GM21576 (cell line): ENCODE results near the gene CHST14.
A peak's percentile ranks its signal among the peaks of the same experiment; 100 is the strongest.

ENCODE experiments used
- ATAC-seq: cut with Tn5 transposase; IDR thresholded peaks from one replicate; pipeline ENCODE4 v1.9.1; 2021; ENCODE audit warnings: mild to moderate bottlenecking, moderate library complexity; ENCODE audit not compliant: unreplicated experiment

The CHST14 gene

DNA sequence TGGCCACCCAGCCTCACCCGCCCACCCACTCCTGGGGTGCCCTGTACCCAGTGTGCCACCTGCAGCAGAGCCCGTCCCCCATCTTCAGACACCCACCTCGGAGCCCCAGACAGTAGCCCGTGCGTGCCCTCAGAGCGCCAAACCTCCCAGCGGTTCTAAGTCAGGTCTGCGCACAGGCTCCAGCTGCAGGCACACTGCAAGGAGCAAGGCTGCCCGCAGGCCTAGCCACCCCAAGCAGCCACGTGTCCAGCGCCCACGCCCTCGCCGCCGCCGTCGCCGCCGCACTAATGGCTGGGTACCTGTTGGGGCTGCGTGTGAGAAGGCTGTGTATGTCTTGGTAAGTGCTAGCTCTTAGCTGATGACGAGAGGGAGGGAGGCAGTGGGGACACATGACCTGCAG, 8.8 kb upstream of the CHST14 start:
- ATAC-seq = no peak

DNA sequence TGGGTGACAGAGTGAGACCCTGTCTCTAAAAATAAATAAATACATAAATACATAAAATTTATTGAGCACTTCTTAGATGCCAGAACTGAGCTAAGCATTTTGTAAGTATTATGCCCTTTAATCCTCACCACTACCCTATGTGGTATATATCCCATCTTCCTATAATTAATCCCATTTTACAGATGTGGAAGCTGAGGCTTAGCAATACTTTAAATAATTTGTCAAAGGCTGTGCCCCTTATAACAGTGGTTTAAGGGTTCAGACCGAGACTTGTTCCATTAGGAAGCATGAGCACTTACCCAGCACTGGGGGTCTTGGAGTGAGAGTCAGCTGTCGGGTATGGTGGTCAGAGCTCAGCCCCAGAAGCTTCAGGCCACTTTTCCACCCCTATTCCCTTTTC, 7.5 kb upstream of the CHST14 start:
- ATAC-seq = no peak

DNA sequence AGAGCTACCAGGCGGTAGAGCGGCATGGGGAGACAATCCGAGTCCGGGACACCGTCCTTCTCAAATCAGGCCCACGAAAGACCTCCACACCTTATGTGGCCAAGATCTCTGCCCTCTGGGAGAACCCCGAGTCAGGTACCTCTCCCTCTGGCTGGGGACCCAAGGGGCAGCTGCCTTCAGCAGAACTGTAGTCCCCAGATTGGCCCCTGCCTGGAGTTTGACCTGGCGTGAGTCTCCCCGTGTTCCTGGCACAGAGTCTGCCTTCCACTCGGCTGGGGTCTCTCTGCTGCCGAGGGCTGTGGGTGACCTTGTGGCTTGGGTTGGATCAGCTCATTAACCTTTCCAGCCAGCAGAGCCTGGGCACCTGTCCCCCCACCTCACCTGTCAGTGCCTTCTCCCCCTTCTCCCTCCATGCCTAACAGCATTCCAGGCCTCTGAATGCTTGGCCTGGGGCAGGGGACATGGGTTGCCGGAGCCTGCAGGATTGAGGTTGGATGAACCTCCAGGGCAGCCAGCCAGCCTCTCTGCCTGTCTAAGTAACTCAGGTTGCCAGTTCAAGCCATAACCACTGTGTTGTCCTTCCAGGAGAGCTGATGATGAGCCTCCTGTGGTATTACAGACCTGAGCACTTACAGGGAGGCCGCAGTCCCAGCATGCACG, 6.8 kb upstream of the CHST14 start:
- no peak for ATAC-seq

DNA sequence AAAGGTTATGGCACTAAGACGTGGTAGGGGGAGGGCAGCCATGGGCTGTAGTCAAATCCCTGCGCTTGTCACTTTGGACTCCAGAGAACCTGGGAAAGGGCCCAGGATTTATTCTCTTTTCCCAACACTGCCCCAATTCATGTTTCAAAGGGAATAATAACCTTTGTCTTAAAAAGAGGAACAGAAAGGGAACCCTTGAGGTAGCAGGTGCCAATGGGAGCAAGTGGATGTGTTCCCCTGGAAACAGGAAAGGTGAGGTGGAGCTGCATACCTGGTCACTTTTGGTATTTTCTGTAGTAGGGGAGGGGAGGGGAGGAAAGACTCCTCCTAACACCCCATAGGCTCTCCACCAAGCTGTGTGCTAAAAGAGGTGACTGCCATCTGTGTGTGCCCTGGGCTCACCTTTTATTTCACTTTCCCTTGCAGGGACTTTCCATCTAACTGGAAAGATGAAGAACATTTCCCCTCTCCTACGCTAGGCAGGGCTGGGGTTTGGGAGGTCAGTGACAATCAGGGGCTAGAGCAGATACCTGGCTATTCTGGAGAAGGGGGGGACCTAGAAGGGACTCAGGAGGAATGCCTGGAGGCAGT, 6.1 kb upstream of the CHST14 start:
- no peak for ATAC-seq

DNA sequence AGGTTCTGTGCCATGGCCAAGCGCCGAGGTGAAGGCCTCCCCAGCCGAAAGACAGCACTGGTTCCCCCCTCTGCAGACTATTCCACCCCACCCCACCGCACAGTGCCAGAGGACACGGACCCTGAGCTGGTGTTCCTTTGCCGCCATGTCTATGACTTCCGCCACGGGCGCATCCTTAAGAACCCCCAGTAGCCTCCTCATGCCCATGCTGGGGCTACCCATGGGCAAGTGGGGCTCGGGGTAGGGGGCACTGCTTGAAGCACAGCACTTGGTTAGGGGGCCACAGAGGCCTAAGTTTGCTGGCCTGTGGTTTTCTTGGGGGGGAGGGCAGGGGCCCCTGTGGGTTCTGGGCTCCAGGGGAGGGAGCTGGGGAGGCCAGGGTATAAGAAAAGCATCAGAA, 4.8 kb upstream of the CHST14 start:
- no peak for ATAC-seq

DNA sequence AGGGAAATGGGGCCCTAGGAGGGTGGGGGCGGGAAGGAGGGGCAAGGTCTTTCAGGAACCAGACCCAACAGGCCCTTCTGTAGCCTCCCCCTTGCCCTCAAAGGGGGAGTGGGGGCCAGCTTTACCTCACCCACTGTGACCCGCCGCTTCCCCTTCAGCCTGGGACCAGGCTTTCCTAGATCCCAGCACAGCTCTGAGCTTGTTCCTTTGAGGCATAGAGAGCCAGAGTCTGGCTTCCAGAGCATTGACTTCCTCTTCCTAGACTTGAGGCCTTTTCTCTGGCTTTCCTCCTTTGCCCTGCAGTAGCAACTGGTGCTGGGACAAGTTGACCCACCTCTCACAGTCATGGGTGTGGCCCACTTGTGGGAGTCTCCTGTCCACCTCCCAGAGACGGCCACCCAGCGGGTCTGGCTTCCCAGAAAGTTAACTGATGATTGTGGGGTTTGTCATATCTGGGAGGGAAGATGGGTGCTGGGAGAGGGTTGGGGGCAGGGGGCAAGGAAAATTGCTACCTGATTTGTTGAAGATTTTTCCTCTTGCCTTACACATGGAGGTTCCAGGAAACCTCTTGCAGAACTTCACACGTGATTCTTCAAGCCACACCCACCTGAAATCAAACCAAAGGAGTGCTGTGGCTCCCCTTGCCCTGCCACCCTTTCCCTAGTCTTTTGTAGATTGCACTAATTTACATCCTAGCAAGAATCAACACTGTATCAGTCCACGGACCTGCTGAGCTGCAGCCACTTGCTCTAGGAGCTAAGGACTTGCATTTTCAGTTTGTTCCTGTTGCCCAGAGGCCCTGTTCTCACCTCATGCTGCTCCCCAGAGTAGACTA, 4.1 kb upstream of the CHST14 start:
- no peak for ATAC-seq

DNA sequence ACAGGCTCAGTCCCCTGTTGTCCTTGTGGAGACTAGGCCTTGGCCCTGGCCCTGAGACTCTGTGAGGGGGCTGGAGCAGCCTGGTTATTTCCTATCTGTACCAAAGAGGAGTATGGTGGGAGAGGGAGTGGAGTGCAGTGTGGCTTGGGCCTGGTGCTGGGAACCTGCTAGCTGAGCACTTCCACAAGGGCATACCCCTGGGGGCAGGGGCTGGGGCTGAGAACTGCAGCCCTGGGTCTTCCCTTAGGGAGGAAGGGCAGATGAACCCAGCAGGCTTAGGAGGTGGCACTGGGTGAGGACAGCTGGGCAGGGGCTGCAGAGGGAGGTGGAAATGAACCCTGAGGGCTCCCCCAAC, 3.5 kb upstream of the CHST14 start:
- no peak for ATAC-seq

DNA sequence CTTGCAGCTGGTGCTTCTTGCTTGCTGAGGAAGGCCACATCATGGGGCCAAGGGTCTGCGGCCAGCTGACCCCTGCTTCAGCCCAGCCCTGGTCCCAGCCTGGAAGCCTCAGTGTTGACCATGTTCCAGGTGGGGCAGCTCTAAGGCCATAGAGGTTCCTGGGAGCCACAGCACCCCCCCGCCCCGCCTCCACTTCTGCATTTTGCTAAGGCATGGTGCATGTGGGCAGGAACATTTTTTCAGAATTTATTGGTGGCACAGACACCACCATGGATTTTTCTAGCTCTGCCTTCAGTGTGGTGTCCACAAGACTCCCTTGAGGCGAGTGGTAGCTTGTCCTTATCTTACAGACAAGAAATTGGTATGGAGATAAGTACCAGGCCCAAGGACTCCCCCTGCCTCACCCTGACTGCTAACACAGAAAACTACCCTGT, 1.9 kb upstream of the CHST14 start:
- ATAC-seq = no peak

DNA sequence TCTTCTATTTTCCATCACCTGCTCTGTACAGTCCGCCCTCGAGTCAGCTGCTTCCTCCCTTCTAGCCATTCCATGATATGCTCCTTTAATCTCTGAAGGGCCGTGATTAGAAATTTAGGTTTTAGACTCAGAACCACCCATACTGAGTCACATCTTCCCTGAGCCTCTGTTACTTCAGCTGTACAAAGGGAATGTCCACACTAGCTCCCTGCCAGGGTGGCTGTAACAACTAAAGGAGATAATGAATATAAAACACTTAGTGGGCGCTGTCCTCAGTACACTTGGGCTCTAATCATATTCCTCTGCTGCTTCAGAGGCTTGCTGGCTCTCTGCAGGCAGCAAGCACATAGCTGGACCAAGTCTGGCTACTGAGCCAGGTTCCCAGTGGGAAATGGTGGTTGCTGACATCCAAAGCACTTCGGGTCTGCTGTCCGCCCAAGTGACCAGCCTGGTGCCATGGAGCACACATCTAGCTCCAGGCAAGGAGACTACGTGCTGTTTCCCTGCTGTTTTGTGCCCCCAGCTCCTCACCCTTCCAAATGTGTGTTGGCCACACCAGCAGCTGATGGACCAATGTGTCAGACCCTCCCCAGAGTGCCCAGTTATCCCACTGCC, 901 bp upstream of the CHST14 start:
- ATAC-seq = no peak

DNA sequence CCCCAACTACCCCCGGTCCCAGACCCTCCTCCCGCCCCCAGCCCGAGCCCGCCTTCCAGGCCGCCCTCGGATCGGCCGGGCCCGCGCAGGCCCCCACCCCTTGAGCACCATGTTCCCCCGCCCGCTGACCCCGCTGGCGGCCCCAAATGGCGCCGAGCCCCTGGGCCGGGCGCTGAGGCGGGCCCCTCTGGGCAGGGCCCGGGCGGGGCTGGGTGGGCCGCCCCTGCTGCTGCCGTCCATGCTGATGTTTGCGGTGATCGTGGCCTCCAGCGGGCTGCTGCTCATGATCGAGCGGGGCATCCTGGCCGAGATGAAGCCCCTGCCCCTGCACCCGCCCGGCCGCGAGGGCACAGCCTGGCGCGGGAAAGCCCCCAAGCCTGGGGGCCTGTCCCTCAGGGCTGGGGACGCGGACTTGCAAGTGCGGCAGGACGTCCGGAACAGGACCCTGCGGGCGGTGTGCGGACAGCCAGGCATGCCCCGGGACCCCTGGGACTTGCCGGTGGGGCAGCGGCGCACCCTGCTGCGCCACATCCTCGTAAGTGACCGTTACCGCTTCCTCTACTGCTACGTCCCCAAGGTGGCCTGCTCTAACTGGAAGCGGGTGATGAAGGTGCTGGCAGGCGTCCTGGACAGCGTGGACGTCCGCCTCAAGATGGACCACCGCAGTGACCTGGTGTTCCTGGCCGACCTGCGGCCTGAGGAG, 472 bp downstream of the CHST14 start:
- peak; percentile 20 for ATAC-seq

DNA sequence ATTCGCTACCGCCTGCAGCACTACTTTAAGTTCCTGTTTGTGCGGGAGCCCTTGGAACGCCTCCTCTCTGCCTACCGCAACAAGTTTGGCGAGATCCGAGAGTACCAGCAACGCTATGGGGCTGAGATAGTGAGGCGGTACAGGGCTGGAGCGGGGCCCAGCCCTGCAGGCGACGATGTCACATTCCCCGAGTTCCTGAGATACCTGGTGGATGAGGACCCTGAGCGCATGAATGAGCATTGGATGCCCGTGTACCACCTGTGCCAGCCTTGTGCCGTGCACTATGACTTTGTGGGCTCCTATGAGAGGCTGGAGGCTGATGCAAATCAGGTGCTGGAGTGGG, 995 bp downstream of the CHST14 start:
- ATAC-seq = peak; percentile 23

DNA sequence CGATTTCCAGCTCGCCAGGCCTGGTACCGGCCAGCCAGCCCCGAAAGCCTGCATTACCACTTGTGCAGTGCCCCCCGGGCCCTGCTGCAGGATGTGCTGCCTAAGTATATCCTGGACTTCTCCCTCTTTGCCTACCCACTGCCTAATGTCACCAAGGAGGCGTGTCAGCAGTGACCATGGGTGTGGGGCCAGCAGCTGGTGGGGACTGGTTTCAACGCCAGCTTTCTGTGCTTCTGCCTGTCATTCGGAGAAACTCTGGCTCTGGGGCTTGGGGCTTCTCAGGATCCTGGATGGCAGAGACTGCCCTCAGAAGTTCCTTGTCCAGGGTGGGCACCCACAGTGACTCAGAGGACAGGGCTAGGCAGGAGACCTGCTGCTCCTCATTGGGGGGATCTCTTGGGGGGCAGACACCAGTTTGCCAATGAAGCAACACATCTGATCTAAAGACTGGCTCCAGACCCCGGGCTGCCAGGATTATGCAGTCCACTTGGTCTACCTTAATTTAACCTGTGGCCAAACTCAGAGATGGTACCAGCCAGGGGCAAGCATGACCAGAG, 1.5 kb downstream of the CHST14 start:
- ATAC-seq = no peak

DNA sequence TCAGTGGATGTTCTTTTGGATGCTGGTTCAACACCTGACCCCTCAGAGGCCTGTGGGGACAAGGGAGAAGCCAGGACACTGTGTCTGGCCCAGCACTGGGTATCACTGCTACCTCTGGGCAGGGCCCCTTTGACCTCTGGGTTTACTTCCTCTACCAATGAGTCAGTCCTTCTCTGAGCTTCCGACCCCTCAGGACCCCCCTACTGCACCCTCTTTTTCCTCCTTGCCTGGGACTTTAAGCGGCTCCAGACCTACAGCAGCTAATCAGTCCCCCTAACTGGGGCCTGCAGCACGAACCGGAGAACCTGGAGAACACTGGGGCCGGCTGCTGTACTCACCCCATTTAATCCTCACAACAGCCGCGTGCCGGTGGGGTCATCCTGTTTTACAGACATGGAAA, 3.8 kb downstream of the CHST14 start:
- no peak for ATAC-seq

DNA sequence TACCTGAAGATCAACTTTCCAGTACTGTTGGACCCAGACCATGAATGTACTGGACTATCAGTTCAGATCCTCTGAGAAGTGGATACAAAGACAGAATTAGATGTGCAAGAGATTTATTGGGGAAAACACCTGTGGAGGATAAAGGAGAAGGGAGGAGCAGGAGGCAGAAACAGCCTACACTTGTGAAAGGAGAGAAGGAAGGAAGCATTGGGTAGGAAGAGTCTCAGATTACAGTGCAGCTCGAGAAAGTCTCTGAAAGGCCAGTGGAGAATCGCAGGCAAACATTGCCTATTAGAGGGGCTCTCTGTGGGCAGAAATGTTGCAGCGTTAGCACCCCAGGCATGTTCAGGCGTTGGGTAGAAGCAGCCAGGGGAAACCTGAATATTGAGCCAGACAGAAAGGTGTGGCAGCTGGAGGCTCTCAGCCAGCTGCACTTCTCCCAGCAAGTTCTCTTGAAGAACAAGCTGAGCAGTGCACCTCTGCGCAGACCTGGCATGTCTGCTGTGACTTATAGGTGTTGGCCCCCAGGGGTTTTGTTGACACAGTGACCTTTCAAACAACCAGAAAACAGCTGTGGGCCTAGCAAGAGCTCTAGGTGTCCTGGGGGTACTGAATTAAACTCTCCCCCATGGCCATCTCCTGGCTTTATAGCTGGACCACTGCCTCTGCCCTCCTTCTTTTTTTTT, 7.0 kb downstream of the CHST14 start:
- ATAC-seq = no peak

DNA sequence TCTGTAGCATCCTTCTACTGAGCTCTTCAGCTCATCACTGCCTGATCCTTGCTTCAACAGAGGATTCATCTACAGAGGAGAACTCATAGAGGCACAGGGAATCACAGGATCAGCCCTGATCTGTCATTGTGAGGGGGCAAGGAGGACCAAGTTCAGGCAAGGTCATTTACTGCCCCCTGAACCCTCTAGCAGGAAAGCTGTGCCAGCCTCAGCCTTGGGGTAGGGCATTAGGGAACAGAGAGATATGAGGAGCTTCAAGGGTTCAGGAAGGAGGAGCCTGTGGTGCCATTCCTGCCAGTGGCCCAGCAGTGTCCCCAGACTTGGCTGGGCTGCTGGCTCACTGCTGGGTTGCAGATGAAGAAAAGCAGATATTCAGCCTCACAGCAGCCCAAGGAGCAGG, 8.2 kb downstream of the CHST14 start:
- ATAC-seq = no peak

DNA sequence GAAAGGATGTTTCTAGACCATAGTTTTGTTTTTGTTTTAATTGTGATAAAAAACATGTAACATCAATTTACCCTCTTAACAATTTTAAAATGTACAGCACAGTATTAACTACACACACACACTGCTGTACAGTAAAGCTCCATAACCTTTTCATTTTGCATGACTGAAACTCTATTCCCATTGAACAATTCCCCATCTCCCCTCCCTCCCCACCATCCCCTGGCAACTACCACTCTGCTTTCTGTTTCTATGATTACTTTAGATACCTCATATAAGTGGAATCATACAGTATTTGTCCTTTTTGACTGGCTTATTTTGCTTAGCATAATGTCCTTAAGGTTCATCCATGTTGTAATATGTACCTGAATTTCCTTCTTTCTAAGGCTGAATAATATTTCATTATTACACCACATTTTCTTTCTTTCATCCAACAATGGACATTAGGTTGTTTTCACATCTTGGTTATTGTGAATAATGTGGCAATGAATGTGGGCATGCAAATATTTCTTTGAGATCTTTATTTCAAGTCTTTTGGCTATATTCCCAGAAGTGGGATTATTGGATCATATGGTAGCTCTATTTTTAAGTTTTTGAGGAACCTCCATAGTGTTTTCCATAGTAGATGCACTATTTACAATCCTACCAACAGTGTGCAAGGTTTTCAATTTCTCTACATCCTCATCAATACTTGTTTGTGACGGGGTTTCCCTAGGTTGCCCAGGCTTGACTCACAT, 10.7 kb downstream of the CHST14 start:
- ATAC-seq = no peak

DNA sequence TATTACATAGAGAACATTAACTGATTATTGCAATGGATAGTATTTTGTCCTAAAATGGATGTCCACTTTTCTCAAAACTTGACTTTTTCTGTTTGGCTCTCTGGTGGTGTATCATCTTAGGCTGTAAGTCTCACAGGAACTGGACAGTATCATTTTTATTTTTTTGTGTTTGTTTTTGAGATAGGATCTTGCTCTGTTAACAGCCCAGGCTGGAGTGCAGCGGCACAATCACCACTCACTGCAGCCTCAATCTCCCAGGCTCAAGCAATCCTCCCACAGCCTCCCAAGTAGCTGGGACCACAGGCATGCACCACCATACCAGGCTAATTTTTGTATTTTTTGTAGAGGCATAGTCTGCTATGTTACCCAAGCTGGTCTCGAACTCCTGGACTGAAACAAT, 13.1 kb downstream of the CHST14 start:
- no peak for ATAC-seq

DNA sequence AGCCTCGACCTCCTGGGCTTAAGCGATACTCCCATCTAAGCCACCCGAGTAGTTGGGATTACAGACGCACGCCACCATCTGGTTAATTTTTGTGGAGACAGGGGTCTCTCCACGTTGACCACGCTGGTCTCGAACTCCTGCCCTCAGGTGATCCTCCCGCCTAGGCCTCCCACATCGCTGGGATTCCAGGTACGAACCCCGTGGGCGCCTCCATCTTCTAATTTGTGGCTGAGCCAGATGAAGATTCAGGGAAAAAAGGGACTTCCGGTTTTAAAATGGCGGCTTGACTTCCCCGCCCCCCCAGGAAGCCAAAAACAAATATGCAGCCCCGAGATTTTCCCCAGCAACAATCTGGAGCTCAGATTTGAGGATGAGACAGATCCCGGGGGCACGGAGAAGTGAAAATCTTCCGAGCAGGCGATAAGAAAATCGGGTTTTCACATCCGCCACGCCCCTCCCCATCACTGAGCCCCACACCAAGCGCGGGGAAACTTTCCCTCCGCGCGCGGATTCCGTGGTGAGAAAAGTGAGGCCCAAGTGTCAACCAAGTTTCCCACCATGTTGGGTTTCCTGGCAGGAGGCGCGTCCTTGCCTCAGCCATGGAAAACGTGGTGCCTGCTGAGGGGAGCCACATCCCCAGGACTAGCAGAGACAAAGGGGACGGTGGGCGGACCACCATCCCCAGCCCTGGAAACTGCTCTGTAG, 15.4 kb downstream of the CHST14 start:
- no peak for ATAC-seq
